Measurements from ENCODE around the gene UACA. TPM values are rescaled to one million over a fixed set of nuclear protein-coding genes. Genes with fewer than 3 reads are reported as not detected.

Gene UACA
- total RNA-seq, 1 donor from 2014 or later: 9.4 TPM

DNA sequence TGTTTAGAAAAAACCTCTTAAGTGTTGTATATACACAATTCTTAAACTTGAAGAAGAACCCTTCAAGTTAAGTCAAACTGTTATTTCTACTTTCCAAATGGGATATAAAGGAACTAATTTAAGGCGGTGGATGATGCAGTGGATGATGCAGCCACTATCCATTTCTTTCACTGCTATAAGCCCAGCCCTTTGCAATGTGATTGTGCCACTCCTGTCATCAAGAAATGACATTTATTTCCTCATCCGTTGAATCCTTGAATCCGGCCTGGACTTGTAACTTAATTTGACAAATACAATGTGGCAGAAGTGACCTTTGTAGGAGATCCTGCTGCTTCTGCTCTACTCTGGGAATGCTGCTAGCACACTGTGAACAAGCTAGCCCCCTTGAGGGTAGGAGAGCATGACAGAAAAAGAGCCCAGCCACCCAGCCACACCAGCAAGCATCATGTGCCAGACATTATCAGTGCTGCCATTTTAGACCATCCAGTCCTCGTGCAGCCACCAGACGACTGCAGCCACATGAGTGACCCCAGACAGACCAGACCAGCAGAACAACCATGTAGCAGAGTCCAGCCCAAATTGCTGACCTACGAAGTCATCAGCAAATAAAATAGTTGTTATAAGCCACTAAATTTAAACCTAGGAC, 47.4 kb downstream of the UACA start:
- no peaks in the 10 kb centered on the region for H3K27me3 ChIP-seq (ENCODE audit: control insufficient read depth, insufficient read depth, low read length)
- H3K4me3 ChIP-seq (ENCODE audit: low read depth, low read length): no peak overlapping the region
- DNase-seq (ENCODE audit: low read depth): no peak
- H3K36me3 ChIP-seq (ENCODE audit: control insufficient read depth, insufficient read depth, low read length): no peaks in the 10 kb centered on the region
- TF ChIP-seq, protein P1, sequence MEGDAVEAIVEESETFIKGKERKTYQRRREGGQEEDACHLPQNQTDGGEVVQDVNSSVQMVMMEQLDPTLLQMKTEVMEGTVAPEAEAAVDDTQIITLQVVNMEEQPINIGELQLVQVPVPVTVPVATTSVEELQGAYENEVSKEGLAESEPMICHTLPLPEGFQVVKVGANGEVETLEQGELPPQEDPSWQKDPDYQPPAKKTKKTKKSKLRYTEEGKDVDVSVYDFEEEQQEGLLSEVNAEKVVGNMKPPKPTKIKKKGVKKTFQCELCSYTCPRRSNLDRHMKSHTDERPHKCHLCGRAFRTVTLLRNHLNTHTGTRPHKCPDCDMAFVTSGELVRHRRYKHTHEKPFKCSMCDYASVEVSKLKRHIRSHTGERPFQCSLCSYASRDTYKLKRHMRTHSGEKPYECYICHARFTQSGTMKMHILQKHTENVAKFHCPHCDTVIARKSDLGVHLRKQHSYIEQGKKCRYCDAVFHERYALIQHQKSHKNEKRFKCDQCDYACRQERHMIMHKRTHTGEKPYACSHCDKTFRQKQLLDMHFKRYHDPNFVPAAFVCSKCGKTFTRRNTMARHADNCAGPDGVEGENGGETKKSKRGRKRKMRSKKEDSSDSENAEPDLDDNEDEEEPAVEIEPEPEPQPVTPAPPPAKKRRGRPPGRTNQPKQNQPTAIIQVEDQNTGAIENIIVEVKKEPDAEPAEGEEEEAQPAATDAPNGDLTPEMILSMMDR (IDR thresholded peaks at IDR 0.05; ENCODE audit: insufficient read depth, low read length, poor library complexity, severe bottlenecking): no peak

DNA sequence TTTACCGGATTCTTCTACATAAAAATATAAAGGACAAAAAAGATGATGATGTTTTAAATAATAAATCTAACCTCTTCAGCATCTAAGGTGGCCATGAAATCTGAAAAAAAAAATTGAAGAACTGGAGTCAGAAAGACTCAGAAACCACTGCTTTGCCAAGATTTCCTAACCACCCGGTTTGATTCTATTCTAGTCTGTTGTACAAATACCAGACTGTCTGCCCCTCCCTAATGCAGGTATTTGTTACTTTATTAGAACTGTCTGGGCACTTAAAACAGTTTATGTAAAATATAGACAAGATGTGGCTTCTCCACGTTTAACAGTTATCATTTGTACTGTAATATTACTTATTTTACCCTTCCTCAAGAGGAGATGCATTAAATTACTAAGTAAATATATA, 48.8 kb downstream of the UACA start:
- DNase-seq (ENCODE audit: low read depth): no peak
- Histone ChIP-seq H3K36me3 (ENCODE audit: control insufficient read depth, insufficient read depth, low read length) (no peaks in the 10 kb centered on the region), H3K27me3 (ENCODE audit: control insufficient read depth, insufficient read depth, low read length) (no peaks in the 10 kb centered on the region), H3K4me3 (ENCODE audit: low read depth, low read length) (no peak overlapping the region)
- TF ChIP-seq, protein P1 (IDR thresholded peaks at IDR 0.05; ENCODE audit: insufficient read depth, low read length, poor library complexity, severe bottlenecking): no peak

DNA sequence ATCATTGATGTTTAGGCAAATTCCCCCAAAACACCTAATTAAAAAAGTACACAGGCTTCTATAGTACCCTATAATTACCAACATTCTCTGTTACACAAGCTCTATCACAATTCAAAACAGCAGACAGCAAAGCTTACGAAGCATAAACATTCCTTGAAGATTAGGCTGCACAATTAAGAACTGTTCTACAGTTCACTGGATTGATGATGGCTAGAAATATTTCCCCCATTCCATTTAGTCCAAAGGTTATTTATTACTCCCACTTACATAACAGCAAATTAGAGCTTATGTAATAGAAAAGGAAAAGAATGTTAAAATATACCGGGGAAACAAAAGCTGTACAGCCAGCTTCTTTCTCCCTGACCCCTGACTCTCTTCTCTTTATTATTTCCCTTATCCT, 49.3 kb downstream of the UACA start:
- Histone ChIP-seq H3K27me3 (ENCODE audit: control insufficient read depth, insufficient read depth, low read length) (no peaks in the 10 kb centered on the region), H3K4me3 (ENCODE audit: low read depth, low read length) (no peak overlapping the region), H3K36me3 (ENCODE audit: control insufficient read depth, insufficient read depth, low read length) (no peaks in the 10 kb centered on the region)
- no peak for DNase-seq (ENCODE audit: low read depth)
- TF ChIP-seq, protein P1 (IDR thresholded peaks at IDR 0.05; ENCODE audit: insufficient read depth, low read length, poor library complexity, severe bottlenecking): no peak

GRCh38 chr15:70712271-70712670, 51.1 kb downstream of the UACA start:
- no peak for DNase-seq (ENCODE audit: low read depth)
- no peak overlapping the region for H3K4me3 ChIP-seq (ENCODE audit: low read depth, low read length)
- no peaks in the 10 kb centered on the region for H3K27me3 ChIP-seq (ENCODE audit: control insufficient read depth, insufficient read depth, low read length)
- no peaks in the 10 kb centered on the region for H3K36me3 ChIP-seq (ENCODE audit: control insufficient read depth, insufficient read depth, low read length)
- TF ChIP-seq, protein P1 (IDR thresholded peaks at IDR 0.05; ENCODE audit: insufficient read depth, low read length, poor library complexity, severe bottlenecking): no peak

- no peak for DNase-seq (ENCODE audit: low read depth)
- Histone ChIP-seq H3K27me3 (ENCODE audit: control insufficient read depth, insufficient read depth, low read length) (no peaks in the 10 kb centered on the region), H3K4me3 (ENCODE audit: low read depth, low read length) (no peak overlapping the region), H3K36me3 (ENCODE audit: control insufficient read depth, insufficient read depth, low read length) (no peaks in the 10 kb centered on the region)
- TF ChIP-seq, protein P1 (IDR thresholded peaks at IDR 0.05; ENCODE audit: insufficient read depth, low read length, poor library complexity, severe bottlenecking): no peak
Observed at GRCh38 chr15:70710714-70711113, 52.6 kb downstream of the UACA start.

DNA sequence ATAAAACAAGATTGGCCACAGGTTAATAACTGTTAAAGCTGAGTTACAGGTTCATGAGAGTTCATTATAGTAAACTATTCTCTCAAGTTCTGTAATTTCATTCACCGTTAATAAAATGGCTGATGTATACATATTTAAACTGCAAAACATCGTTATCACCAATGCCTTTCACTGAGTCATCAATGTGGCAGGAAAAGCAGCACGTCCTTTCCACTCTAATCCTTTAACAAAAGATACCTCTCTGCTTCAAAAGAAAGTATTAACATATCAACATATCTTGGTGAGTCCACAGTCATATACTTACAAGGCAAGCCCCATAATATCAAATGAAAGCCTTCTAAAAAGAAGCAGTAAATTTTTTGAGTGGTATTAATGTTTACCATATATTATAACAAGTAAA, 54.5 kb downstream of the UACA start:
- Histone ChIP-seq H3K27me3 (ENCODE audit: control insufficient read depth, insufficient read depth, low read length) (no peaks in the 10 kb centered on the region), H3K36me3 (ENCODE audit: control insufficient read depth, insufficient read depth, low read length) (no peaks in the 10 kb centered on the region), H3K4me3 (ENCODE audit: low read depth, low read length) (no peak overlapping the region)
- no peak for DNase-seq (ENCODE audit: low read depth)
- TF ChIP-seq, protein P1 (IDR thresholded peaks at IDR 0.05; ENCODE audit: insufficient read depth, low read length, poor library complexity, severe bottlenecking): no peak
